Measurements from ENCODE around the gene MT1A. TPM values are rescaled to one million over a fixed set of nuclear protein-coding genes. Genes with fewer than 3 reads are reported as not detected.

The MT1A gene
- total RNA-seq, 1 experiment from 2014 or later: 52.1 TPM

GRCh38 chr16:56630134-56630533 is 8.3 kb upstream of the MT1A start:
- Histone ChIP-seq H3K36me3 (ENCODE audit: control insufficient read depth, insufficient read depth, low read length) (no peaks in the 10 kb centered on the region; the same call in 1 of the 2 replicates), H3K4me3 (ENCODE audit: low read depth in 2 of 2, low read length in 2 of 2) (no peak overlapping the region), H3K27me3 (ENCODE audit: control insufficient read depth, insufficient read depth, low read length) (no peaks in the 10 kb centered on the region), H3K9me3 (ENCODE audit: control insufficient read depth, insufficient read depth, low read depth, low read length) (no peaks in the 10 kb centered on the region), H3K27ac (ENCODE audit: low read length) (no peak overlapping the region), H3K4me1 (ENCODE audit: control insufficient read depth, insufficient read depth, low read length) (peaks cover 13% of the 10 kb centered on the region)
- ChIA-PET POLR2A (no interaction called here), CTCF (no interaction called here)
- no TSS peak for BruUV-seq (replicated peaks)
- intact Hi-C loops (cut with micrococcal nuclease; ENCODE audit: unreplicated experiment) (no loop called here), in situ Hi-C loops (cut with HindIII; ENCODE audit: low pct_unique_long_range_greater_than_20kb, low sequenced_read_pairs) (no loop called here)
- TF ChIP-seq REST (IDR thresholded peaks at IDR 0.05; ENCODE audit: insufficient read depth in 1 of 2, low read depth in 2 of 2, low read length in 1 of 2): no peak
- TF ChIP-seq TCF7L2 (IDR thresholded peaks at IDR 0.05; ENCODE audit: low read depth, low read length): no peak
- no peak for TF ChIP-seq SIN3A (IDR thresholded peaks at IDR 0.05; ENCODE audit: borderline replicate concordance, insufficient read depth, low read depth, low read length)
- no peak for TF ChIP-seq CTCF (IDR thresholded peaks at IDR 0.05)
- ATAC-seq (no peak), DNase-seq (ENCODE audit: low read depth, low spot score) (no peak)

- intact Hi-C loops (cut with micrococcal nuclease; ENCODE audit: unreplicated experiment): no loop called here
- ChIA-PET POLR2A (no interaction called here), CTCF (no interaction called here)
- DNase-seq (ENCODE audit: low read depth, low spot score): no peak
- H3K4me1 ChIP-seq (ENCODE audit: control insufficient read depth, insufficient read depth, low read length): peaks cover 13% of the 10 kb centered on the region
- H3K9me3 ChIP-seq (ENCODE audit: control insufficient read depth, insufficient read depth, low read depth, low read length): no peaks in the 10 kb centered on the region
- no peaks in the 10 kb centered on the region for H3K36me3 ChIP-seq (ENCODE audit: control insufficient read depth, insufficient read depth, low read length)
- no peak for ATAC-seq
- in situ Hi-C loops (cut with HindIII; ENCODE audit: low pct_unique_long_range_greater_than_20kb, low sequenced_read_pairs): no loop called here
- H3K27me3 ChIP-seq (ENCODE audit: control insufficient read depth, insufficient read depth, low read length): no peaks in the 10 kb centered on the region
- no peak overlapping the region for H3K4me3 ChIP-seq (ENCODE audit: low read depth in 2 of 2, low read length in 2 of 2)
- TF ChIP-seq REST (IDR thresholded peaks at IDR 0.05; ENCODE audit: insufficient read depth in 1 of 2, low read depth in 2 of 2, low read length in 1 of 2): no peak
- no peak for TF ChIP-seq CTCF (IDR thresholded peaks at IDR 0.05)
- TF ChIP-seq POLR2AphosphoS5 (IDR thresholded peaks at IDR 0.05; ENCODE audit: low read depth, low read length): no peak
- no peak for TF ChIP-seq TCF7L2 (IDR thresholded peaks at IDR 0.05; ENCODE audit: low read depth, low read length)
- TF ChIP-seq SIN3A (IDR thresholded peaks at IDR 0.05; ENCODE audit: borderline replicate concordance, insufficient read depth, low read depth, low read length): no peak
- no TSS peak for BruUV-seq (replicated peaks)
- peak overlapping the region; percentile 7; the same call in 1 of the 2 replicates for H3K27ac ChIP-seq (ENCODE audit: low read length)
Observed at GRCh38 chr16:56631197-56631596, 7.3 kb upstream of the MT1A start.
